GM12891 (cell line): ENCODE results near the gene KIR2DL1. TPM values are rescaled to one million over a fixed set of nuclear protein-coding genes. Genes with fewer than 3 reads are reported as not detected.
"Not testable (repeated sequence)": the region's sequence is repeated elsewhere in the genome, so short reads cannot be mapped to it uniquely, and the experiment has no call there.

Experiments used
- DNase-seq: peaks from one replicate; pipeline ENCODE4 v3.0.0; 2011; ENCODE audit warnings: low spot score; ENCODE audit not compliant: insufficient read length
- FAIRE-seq: peaks from 2 replicates; lab custom pipeline; 2011; peaks lifted over from hg19 to GRCh38; lab: Jason Lieb, UNC
- PAX5 ChIP-seq: IDR thresholded peaks from 2 replicates; pipeline ENCODE4 v1.6.1; 2011; ENCODE audit warnings: low read length, moderate library complexity, mild to moderate bottlenecking; ENCODE audit not compliant: insufficient read depth, severe bottlenecking
- POLR2A ChIP-seq: IDR thresholded peaks from 2 replicates; pipeline ENCODE4 v1.6.1; 2011; ENCODE audit warnings: low read depth, low read length, control low read depth
- POLR2AphosphoS5 ChIP-seq: IDR thresholded peaks from 2 replicates; pipeline ENCODE4 v1.6.1; 2011; ENCODE audit warnings: low read depth, low read length, control low read depth
- POU2F2 ChIP-seq: IDR thresholded peaks from 2 replicates; pipeline ENCODE4 v1.6.1; 2011; ENCODE audit warnings: low read depth, mild to moderate bottlenecking, control low read depth, low read length, moderate library complexity
- SPI1 ChIP-seq: IDR thresholded peaks from 2 replicates; pipeline ENCODE4 v1.6.1; 2011; ENCODE audit warnings: low read depth, low read length, control low read depth
- TAF1 ChIP-seq: IDR thresholded peaks from 2 replicates; pipeline ENCODE4 v1.6.1; 2011; ENCODE audit warnings: low read depth, low read length, control low read depth
- polyA plus RNA-seq: library from polyadenylated mRNA; unstranded; fragments of >200 nt; gene quantifications from one replicate; pipeline ENCODE4 v1.2.1, GENCODE V29; 2012; ENCODE audit warnings: low read depth, missing spikeins, inconsistent platforms; ENCODE audit not compliant: missing spikeins

KIR2DL1 gene
- not detected for polyA plus RNA-seq

GRCh38 chr19:54769646-54770045, at the start of gene KIR2DL1:
Gene KIR2DL1 (plus strand): TSS chr19:54769793. CDS start chr19:54769851, 58 bp downstream.
- not testable (repeated sequence) for DNase-seq, FAIRE-seq

- no peak for FAIRE-seq
These were observed 45.5 kb upstream of the KIR2DL1 start, which contains the start of gene KIR3DL3 for GRCh38 chr19:54724142-54724541. Gene KIR3DL3 (plus strand): TSS chr19:54724442. CDS start chr19:54724497, 55 bp downstream.

DNA sequence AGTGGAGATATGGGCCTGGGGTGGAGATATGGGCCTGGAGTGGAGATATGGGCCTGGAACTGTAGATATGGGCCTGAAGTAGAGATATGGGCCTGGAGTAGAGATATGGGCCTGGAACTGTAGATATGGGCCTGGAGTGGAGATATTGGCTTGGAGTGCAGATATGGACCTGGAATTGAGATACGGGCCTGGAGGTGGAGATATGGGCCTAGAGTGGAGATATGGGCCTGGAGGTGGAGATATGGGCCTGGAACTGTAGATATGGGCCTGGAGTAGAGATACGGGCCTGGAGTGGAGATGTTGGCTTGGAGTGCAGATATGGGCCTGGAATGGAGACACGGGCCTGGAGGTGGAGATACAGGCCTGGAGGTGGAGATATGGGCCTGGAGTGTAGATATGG, 44.9 kb upstream of the KIR2DL1 start:
- no peak for FAIRE-seq

More at GRCh38 chr19:54724142-54724541, 45.5 kb upstream of the KIR2DL1 start, which contains the start of gene KIR3DL3:
- TF ChIP-seq POU2F2 (no peak), POLR2A (no peak)
- DNase-seq: no peak

GRCh38 chr19:54725321-54725720, 44.3 kb upstream of the KIR2DL1 start:
- FAIRE-seq: no peak

More for the DNA sequence above, 44.9 kb upstream of the KIR2DL1 start:
- DNase-seq: no peak
- TF ChIP-seq POLR2AphosphoS5 (no peak), PAX5 (no peak), SPI1 (no peak), TAF1 (no peak), POU2F2 (no peak), POLR2A (no peak)

GRCh38 chr19:54727562-54727961, 42.0 kb upstream of the KIR2DL1 start:
- TF ChIP-seq POLR2A: no peak
- no peak for TF ChIP-seq SPI1
- no peak for TF ChIP-seq POU2F2
- TF ChIP-seq TAF1: no peak
- no peak for TF ChIP-seq POLR2AphosphoS5
- TF ChIP-seq PAX5: no peak
- DNase-seq (no peak), FAIRE-seq (no peak)

More at GRCh38 chr19:54725321-54725720, 44.3 kb upstream of the KIR2DL1 start:
- DNase-seq: no peak
- TF ChIP-seq POLR2A: no peak
- no peak for TF ChIP-seq POU2F2
- TF ChIP-seq POLR2AphosphoS5: no peak
- TF ChIP-seq PAX5: no peak
- no peak for TF ChIP-seq TAF1
- TF ChIP-seq SPI1: no peak

GRCh38 chr19:54728167-54728566, 41.4 kb upstream of the KIR2DL1 start:
- no peak for FAIRE-seq

GRCh38 chr19:54729416-54730188, 40.0 kb upstream of the KIR2DL1 start:
- DNase-seq (no peak), FAIRE-seq (no peak)
- TF ChIP-seq POLR2AphosphoS5 (no peak), PAX5 (no peak), POU2F2 (no peak), SPI1 (no peak), TAF1 (no peak), POLR2A (no peak)

More at GRCh38 chr19:54728167-54728566, 41.4 kb upstream of the KIR2DL1 start:
- TF ChIP-seq POU2F2: no peak
- TF ChIP-seq SPI1: no peak
- no peak for TF ChIP-seq PAX5
- no peak for TF ChIP-seq POLR2A
- TF ChIP-seq POLR2AphosphoS5: no peak
- TF ChIP-seq TAF1: no peak
- DNase-seq: no peak

DNA sequence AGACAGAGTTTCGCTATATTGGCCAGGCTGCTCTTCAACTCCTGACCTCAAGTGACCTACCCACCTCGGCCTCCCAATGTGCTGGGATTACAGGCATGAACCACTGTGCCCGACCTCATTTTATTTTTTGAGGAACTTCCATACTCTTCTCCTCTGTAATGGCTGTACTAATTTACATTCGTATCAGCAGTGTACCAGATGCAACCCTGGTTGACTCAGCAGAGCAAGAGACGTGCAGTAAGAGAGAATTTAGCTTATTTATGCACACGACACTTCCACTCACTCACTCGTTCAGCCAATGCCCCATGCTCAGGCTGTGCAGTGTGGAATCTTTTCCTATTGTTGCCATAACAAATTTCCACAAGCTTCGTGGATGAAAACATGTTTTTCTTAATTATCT, 38.4 kb upstream of the KIR2DL1 start:
- TF ChIP-seq POU2F2 (no peak), SPI1 (no peak), TAF1 (no peak), POLR2AphosphoS5 (no peak), PAX5 (no peak), POLR2A (no peak)
- no peak for FAIRE-seq
- no peak for DNase-seq

- not testable (repeated sequence) for FAIRE-seq, DNase-seq
These were observed 31.3 kb upstream of the KIR2DL1 start, which contains the start of gene KIR2DL3 for GRCh38 chr19:54738306-54738705. Gene KIR2DL3 (plus strand): TSS chr19:54738513. CDS start chr19:54738546, 33 bp downstream.

DNA sequence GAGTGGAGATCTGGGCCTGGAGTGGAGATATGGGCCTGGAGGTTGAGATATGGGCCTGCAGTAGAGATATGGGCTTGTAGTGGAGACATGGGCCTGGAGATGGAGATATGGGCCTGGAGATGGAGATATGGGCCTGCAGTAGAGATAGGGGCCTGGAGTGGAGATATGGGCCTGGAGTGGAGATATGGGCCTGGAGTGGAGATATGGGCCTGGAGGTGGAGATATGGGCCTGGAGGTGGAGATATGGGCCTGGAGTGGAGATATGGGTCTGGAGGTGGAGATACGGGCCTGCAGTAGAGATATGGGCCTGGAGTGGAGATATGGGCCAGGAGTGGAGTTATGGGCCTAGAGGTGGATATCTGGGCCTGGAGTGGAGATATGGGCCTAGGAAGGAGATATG, 30.9 kb upstream of the KIR2DL1 start:
- no peak for TF ChIP-seq POU2F2
- TF ChIP-seq POLR2A: no peak
- no peak for TF ChIP-seq POLR2AphosphoS5
- no peak for TF ChIP-seq PAX5
- TF ChIP-seq TAF1: no peak
- TF ChIP-seq SPI1: no peak
- FAIRE-seq (no peak), DNase-seq (no peak)
